NCI-H2107 treated with DMSO at 0.1 percent for 48 hours (cell line): ENCODE results near the gene ACOT7.

ENCODE experiments used
- DNase-seq: peaks from one replicate; lab custom pipeline; 2025; ENCODE audit not compliant: unreplicated experiment; lab: John Stamatoyannopoulos, UW

Gene ACOT7

DNA sequence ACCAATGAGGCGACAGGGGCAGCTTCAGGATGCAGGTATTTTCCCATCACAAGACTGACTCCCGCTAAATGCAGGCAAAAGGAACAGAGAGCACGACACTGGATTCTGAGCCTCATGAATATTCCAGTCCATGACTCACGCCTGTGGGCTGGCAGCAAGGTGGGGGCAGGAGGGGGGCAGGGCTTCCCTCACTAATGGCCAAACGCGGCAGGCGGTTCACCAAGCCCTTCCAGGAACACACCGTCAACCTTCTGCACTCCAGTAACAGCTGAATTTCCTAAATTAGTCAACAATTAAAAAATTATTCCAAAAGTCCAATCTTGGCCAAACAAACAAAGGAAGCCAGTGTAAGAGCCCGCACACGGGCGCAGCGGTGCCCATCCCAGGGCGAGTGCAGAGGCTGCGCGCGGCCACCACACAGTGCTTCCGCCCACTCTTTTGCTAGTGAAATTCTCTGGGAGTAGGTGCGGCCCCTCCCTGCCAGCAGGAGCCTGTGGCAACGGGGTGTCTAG, 120.1 kb downstream of the ACOT7 start:
- no peak for DNase-seq

DNA sequence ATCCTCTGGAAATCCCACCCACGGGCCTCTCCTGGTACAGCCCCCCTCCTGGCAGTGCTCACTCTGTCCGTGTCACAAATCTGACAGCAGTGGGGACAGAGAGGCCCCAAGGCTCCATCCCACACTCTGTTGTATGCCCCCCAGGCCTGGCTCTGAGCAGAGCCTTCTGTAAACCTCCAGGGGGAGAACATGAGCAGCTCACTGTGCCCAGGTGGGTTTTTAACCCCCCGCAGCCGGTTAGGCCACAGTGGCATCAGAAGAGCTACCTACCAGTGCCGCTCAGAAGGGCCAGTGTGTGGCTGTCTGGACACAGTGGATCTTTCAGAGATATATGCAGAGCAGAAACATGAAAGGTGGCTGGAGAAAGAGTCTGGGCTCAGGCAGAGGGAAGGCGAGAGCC, 120.7 kb downstream of the ACOT7 start:
- DNase-seq = no peak

DNA sequence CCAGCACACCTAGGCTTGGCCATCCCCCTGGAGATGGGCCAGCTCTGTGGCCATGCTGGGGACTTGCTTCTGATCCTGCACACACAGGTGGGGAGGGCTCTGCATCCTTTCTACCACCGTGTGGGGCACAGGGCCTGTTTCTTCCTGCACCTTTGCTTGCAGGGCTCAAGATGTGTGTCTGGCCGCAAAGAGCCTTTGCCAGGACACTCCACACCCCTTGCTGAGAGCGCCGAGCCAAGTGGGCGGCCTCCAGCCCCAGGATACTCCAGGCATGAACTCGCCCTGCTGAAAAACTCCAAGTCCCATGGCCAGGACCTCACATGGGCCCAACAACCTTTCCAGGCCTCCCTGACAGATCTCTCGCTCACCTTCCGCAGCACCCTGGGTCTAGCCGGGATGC, 121.1 kb downstream of the ACOT7 start:
- DNase-seq = no peak

DNA sequence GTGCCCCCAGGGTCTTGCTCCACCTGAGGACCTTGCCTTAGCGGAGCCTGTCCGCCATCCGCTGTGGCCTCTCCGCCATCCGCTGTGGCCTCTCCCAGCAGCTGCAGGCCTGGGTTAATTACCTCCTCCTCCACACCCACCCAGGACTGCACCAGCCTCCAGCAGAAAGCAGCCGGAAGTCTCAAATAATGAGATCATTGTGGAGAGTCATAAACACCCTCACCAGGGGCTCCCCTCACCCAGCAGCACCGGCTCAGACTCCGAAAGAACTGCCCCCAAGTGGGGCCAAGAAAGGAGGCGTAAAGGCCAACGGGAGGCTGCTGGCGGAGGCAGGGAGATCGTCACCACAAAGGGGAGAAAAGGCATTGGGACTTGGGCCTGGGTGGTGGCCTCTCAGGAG, 122.0 kb downstream of the ACOT7 start:
- no peak for DNase-seq

DNA sequence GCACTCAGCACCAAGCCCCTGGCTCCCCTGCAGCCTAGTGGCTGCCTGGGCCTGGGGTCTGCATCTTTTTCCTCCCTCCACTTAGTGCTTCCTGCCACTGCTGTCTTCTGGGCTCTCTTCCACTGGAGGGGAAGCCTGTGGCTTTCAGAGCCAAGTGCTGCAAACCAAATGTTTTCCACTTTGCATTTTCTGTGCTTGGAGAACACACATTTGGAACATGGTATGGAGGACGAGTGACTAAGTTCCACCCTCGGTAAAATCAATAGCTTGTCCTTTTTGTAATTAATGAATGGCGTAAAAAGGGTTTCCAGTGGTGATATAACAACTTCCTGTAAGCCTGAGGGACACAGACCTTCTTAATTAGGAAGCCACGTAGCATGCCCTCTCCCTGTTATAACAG, 122.6 kb downstream of the ACOT7 start:
- DNase-seq = no peak

DNA sequence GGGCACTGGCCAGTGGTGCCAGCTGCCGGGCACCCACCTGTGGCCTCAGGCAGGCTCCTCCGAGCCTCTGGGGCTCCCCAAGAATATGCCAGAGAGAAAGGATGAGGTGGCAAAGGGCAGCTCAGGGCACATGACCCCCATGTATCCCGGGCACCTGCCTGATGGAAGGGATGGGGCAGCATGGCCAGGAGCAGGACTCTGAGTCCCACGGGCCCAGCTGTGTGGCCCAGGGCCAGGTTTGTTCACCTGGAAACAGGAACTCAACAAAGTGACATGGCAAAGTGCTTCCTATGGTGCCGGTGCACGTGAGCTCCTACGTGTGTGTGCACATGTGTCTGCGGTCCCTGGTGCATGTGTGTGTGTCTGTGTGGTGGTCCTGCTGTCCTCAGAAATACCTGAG, 123.2 kb downstream of the ACOT7 start:
- DNase-seq = no peak

DNA sequence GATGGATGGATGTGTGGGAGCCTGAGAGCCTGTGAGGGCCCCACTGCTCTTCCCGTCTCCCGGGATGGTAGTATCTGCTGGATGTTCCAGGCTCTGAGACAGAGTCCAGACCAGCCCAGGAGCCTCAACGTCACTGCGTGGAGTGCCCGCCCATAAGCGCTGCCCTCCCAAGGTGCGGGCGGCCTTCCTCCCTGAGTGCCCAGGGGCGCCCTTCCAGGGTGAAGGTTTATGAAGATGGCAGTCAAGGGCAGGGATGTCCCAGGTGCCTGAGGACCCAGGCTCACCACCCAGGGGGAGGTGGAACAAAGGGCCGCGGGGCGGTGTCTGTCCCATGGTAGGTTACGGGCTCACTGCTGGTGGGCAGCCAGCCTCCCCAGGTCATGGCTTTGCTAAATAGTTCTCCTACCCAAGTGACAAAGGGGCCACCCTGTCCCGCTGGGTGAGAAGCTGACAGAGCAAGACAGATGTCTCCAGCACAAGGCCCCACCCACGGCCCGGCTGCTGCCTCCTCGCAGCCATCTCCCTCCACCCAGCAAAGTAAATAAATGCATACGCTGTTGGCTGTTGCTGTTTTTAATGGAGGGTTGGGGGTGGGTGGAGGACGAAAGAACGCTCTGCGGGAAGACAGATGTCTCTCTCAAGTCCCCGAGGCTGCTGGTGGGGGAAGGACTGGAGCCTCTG, 123.7 kb downstream of the ACOT7 start:
- no peak for DNase-seq

DNA sequence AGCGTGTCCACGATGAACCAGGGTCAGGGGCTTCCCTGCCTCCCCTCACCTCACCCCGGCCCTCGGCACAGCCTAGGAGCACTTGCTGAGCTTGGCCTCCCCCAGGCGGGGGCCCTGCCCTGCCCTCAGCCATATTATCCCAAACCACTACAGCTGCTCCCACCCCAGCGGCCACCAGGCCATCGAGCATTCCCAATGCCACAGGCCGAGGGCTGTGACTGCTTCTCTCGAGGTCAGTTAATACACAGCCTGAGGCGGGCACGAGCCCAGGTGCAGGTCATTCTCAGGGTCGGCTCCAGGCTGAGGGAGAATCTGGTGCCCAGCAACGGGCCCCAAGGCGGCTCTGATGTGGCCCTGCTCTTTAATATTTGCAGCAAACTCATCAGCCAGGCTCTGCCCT, 124.3 kb downstream of the ACOT7 start:
- no peak for DNase-seq

DNA sequence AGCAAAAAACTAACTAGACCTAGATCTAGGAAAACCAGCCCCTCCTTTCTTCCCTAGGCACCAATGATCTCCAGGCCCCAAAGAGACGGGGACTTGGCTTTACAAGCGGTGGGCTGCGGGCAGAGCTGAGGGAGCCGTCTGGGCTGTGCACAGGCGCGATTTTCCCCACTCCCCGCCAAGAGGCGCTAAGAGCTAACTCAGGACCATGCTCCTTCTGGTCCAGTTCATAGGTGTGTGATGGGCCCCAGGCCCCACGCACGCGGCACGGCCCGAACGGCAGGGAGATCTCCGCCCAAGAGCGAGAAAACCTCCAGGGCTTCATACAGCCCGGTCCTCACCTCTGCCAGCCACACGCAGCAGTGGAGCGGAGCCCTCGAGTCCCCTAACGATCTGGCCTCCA, 125.2 kb downstream of the ACOT7 start:
- DNase-seq = no peak

DNA sequence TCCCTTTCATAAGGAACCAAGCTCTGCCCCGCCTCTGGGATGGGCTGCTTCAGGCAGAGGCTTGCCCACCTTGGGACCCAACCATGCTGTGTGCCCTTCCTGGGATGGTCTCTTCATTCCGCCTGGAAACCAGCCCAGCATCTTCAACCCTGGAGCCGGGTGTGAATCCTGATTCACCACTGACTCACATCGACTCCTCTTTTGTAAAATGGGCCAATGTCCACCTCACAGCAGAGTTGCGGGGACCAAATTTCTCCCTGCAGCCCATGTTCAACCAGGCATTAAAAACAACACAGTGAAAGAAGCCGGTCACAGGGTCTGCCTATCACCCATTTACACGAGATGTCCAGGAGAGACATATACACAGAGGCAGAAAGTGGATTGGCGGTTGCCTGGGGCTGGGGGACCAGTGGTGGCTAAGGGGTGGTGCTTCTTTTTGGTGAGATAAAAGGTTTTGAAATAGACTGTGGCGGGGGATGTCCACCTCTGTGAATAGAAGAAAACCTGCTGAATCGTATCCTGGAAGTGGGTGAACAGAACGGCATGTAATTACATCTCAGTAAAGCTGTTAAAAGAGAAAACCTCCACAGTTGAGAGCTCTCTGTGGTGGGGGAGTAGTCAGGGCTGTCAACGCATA, 125.8 kb downstream of the ACOT7 start:
- DNase-seq = no peak

DNA sequence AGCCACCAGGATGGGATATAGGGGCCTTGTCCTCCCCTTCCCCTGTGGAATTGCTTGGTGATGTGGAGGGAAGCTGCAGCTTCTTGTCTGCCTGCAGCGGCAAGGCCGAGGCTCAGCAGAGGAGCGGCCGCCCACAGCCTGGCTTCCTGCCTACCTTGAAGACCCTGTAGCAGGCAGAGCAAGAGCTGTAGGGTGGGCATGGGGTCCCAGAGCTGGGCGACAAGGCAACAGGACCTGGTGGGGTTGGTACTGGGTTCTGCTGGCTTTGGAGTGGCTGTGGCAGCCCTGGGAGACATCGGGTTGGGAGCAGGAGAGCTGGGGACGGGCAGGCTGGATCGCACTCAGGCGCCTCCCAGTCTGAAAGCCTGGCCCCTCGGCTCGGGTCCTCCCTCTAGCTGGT, 126.9 kb downstream of the ACOT7 start:
- DNase-seq = no peak

DNA sequence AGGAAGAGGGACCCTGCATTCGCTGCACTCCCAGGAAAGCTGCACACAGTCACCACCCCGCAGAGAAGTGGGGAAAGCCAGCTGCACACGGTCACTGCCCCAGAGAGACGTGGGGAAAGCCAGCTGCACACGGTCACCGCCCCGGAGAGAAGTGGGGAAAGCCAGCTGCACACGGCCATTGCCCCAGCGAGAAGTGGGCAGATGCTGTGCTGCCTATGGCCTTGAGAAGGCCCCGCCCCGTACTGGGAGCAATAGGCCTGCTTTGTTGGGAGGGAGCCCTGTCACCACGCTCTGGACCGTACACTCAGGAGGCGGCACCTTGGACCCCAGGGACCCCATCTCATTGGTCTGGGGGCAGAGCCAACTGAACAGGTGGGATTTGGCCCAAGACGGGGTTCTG, 128.4 kb downstream of the ACOT7 start:
- no peak for DNase-seq

DNA sequence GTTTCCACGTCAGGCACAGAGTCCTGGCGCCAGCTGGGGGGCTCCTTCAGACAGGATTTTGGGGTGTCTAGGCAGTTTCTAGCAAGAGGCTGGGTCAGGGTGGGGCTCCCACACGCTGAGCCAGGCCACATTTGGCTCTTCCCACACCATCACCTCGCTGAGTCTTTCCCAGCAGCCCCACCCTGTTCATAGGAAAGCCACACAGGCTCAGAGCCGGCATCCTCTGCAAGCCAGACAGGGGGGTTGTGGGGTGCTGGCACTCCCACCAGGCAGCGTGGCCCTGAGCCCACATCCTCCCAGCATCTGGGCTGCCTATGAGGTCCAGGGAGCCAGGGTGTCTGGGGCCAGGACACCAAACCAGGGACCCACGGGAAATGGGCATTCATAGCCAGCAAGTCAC, 129.9 kb downstream of the ACOT7 start:
- DNase-seq = no peak

DNA sequence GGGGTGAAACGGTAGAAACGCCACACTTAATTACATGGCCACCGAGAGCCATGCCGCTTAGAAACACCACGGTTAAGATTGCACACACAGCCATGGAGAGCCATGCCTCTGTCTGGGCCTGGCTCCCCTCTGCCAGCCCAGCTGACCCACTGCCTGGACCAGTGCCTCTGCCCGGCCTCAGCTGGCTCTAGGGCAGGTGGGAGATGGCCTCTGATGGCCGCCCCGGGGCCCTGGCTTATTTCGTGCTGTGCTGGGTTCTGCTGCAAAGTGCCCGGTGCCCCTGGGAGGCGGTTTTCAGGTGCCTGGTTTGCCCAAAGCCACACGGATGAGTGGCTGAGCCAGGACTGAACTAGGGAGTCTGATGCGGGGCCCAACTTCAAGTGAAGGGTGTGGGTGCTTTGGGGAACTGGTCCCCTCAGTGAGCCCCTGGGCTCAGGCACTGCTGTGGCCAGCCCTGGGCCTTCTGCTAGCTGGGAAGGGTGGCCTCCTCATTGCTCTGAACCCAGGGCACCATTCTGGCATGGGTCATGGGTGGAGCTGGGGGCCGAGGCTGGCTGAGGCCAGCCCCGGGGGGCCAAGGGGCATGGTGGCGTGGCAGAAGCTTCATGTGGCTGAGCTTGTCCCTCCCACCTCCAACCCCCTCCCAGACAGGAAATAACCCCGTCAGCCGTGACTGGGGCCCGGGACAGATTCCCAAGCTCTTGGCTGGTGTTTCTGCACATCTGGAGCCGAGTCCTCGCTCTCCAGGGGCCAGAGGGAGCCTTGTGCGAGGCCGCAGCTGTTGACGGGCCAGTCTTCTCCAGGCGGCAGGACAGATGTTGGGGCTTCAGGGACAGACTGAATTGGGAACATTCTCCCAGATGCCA, 130.8 kb downstream of the ACOT7 start:
- DNase-seq = no peak

DNA sequence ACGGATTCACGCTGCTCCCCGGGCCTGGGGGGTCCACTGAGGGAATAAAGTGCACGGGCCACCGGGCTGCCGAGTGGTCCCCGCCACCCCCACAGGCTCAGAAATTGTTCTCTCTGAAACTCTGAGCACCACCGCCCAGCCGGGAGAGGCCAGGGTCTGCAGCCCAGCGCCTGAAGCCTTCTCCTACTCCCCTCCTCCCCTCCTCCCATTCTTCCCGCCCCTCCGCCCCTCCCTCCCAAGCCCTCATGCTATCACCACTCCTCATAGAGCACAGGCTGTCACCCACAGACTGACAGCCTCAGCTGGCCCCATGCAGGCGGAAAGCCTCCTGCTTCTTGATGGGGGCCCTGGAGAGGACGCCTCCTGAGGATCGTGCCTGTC, 132.0 kb downstream of the ACOT7 start:
- DNase-seq = no peak

DNA sequence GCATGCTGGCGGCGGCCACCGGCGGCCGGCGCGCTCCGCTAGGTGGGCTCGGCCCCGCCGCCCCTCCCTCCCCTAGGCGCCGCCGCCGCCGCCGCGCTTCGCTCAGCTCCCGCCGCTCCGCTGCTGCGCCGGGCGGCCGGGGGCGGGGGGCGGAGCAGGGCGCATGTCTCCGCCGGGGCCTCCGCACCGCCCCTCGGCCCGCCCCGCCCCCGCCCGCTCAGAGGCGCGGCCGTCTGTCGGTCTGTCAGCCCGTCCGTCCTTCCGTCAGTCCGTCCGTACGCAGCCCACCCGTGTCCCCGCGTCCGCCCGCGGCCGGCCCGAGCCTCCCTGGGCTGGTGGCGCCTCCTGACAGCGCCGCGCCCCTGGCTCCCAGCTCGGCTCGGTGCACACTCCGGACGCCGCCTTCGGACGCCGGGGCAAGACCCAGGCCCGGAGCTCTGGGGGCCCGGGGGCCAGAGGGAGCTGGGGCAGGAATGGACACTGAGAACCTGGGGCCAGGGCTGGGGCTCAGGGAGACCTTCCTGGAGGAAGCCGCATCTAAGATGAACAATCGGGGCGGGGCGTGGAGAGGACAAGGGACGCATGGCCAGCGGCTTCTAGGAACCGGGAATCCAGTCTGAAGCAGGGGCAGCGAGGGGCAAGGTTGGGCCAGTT, 132.5 kb downstream of the ACOT7 start, which contains the start of gene GPR153:
Gene GPR153, minus strand, starts transcription at position 138 of the 654 bp plus-strand sequence. CDS start 6,193 bp downstream, outside the sequence.
- DNase-seq = no peak

DNA sequence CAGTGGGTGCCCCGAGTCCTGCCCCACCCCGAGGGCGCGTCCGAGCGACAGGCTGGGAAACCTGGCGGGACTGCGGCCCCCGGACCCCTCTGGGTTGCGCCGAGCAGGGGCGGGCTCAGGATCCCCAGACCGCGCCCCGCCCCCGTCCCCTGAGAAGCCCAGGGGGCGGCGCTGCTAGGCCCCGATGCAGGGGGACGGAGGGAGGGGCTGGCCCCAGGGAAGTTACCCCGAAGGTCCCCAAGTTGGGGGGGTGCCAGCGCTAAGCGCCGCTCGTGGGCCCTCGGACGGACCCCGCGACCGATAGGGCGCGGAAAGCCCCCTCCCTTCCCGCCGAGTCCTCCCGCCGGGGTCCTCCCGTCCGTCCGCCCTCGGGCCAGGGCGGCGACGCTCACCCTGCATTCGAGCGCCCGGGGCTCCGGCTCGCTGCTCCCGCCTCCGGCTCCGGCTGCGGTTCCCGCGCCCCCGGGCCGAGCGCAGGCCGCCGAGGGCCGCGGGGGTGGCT, 133.1 kb downstream of the ACOT7 start:
- no peak for DNase-seq

DNA sequence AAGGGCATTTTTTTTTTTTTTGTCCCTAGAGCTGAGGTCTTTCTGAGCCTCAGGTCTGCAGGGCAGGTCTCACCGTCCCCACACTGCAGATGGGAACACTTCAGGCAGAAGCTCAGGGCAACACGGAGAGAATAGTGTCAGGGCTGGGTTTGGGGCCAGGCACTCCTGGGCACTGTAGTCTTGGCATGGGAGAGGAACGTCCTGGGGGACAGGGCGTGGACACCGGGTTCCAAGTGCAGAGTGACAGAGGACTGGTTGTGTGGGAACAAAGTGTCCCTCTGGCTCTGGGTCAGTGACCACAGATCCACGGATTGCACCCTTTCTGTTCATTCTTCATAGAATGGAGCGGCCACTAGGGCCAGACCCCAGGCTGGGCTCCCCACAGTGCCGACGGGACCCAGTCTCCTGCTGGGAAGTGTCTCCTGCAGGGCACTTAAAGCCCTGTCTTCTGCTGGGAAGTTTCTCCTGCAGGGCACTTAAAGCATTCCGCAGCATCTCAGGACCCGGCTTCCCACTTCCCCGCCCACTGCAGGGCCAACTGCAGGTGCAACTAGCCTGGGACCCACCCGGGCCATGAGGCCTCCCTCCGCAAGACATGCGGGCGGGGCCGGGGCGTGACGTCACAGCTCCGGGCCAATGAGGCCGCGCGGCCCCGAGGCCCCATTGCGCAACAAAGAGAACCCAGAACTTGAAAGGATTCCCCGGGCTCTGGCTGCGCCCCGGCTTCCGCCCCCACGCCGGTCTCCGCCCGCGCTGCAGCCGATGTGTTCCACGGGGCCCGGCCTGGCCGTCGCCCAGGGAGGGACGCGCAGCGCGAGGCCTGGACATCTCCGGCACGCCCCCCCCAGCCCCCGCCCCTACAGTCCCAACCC, 133.8 kb downstream of the ACOT7 start:
- no peak for DNase-seq

DNA sequence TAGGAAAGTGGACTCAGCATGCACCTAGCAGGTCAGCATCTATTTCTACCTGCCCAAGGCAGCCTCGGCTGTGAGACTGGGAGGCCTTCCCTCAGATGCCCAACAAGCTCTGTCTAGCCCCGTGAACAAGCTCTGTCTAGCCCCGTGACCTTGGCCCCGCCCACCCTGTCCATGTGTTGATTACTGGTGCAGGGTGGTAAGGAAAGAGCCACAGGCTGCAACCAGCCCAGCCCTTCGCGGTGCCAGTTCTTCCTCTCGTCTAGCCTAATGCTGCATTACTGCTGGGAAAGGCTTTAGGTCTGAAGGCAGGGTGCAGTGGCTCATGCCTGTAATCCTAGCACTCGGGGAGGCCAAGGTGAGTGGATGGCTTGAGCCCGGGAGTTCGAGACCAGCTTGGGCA, 134.9 kb downstream of the ACOT7 start:
- no peak for DNase-seq

DNA sequence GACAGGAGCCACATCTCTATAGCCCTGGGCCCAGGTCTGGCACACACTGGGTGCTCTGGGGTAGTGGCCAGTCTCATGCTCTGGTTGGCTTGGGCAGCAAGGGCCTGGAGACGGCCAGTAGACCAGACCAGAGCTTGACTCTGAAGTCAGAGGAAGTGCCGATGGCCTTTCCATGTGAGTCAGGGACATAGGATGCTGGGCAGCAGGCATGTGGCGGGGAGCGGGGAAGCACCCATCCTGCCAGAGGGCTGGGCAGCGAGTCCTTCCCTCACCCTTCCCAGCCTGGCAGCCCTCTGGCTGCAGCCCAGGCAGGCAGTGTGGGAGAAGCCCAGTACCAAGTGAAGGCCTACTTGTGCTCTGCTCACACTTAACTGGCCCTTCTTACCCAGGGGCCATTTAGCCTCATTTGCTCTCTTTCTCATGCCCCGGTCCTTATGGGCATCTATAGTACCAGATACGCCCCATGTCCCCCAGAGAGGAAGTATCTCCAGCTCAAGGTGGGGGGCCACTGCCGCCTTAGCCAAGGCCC, 136.0 kb downstream of the ACOT7 start:
- DNase-seq = no peak
